GM10266 (cell line): Measurements from ENCODE around the gene MTG2.
"Not testable (repeated sequence)": the region's sequence is repeated elsewhere in the genome, so short reads cannot be mapped to it uniquely, and the experiment has no call there.

Experiments
- DNase-seq: peaks from one replicate; pipeline ENCODE4 v3.0.0; 2012; ENCODE audit errors: extremely low spot score
- CTCF ChIP-seq: IDR thresholded peaks from 2 replicates; pipeline ENCODE4 v1.5.1; 2012; ENCODE audit warnings: mild to moderate bottlenecking, low read depth; ENCODE audit not compliant: control insufficient read depth, insufficient read depth; ENCODE audit errors: missing control alignments

The MTG2 gene

DNA sequence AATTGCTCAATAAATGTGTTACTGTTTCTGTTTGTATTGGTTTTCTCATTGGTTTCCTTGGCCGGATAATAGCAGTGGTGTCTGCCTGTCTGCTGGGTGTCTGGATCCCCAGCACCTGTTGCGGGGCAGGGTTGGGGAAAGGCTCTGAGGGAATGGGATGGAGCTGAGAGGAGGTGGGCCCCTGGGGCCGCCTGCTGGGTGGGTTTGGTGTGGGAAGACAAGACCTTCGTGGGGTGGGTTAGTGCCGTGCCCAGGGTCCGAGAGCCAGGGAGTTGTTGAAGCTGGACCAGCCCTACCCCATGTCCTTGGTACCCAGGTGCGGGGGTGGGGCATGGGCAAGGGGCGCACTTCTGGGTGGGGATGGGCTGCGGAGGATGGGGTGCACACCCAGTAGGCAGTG is 35.3 kb upstream of the MTG2 start:
- no peak for DNase-seq
- TF ChIP-seq CTCF = no peak

- DNase-seq = not testable (repeated sequence)
These were observed 34.4 kb upstream of the MTG2 start for GRCh38 chr20:62148383-62148782.

- DNase-seq = no peak
These were observed 33.9 kb upstream of the MTG2 start for GRCh38 chr20:62148908-62149314.

GRCh38 chr20:62149532-62150309 is 33.1 kb upstream of the MTG2 start:
- DNase-seq = no peak
- no peak for TF ChIP-seq CTCF

More at GRCh38 chr20:62148908-62149314, 33.9 kb upstream of the MTG2 start:
- TF ChIP-seq CTCF = no peak

DNA sequence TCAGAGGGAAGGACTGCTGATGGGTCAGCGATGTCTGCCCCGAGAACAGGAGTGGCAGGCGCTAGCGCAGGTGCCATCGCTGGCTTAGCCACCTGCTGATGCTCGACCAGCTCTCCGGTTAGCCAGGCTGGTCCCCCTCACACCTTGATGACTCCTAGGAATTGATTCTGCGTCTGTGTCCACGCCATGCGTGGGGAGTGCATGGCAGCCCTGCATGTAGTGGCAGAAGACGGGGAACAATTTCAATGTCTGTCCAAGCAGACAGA is 32.6 kb upstream of the MTG2 start:
- no peak for TF ChIP-seq CTCF
- DNase-seq = no peak

DNA sequence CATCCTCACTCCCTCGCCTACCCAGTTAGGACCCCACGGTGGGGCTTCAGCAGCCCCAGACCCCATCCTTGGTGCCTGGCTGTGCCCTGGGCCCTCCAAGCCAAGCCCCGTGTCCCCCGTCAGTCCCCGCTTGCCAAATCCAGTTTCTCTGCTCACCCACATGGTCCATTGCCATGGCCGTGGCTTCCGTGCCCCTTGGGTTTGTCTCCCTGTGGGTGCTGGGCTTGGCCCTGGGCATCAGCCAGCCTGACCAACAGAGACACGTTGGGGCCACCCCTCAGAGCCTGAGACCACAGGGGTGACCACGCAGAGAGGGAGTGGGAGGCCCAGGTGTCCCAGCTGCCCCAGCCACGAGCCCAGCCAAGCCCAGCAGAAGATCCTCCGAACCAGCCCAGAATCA is 31.6 kb upstream of the MTG2 start:
- no peak for DNase-seq
- no peak for TF ChIP-seq CTCF

- DNase-seq = no peak
- TF ChIP-seq CTCF = no peak
These were observed 30.9 kb upstream of the MTG2 start for GRCh38 chr20:62151835-62152364.
